Heart right ventricle (tissue), 16 donors: ENCODE data around the gene CYP46A1. TPM values are rescaled to one million over a fixed set of nuclear protein-coding genes. Genes with fewer than 3 reads are reported as not detected.
A peak's percentile ranks its signal among the peaks of the same experiment; 100 is the strongest.

Experiments
- ATAC-seq, 8 donors: fragments of 200-7000 bp; cut with Tn5 transposase; one replicate each; pipeline ENCODE4 v1.9.1; 2020; ENCODE audit warnings: mild to moderate bottlenecking in 8 of 8, moderate library complexity in 8 of 8, moderate number of reproducible peaks in 1 of 8
- DNase-seq, 2 donors: peaks; one replicate each; pipeline ENCODE4 v3.0.0-alpha.2; 2020
- H3K27ac ChIP-seq, 10 donors: fragments of 200-600 bp; sonication (generic) in 2 of 10; one replicate each; pipeline versions ENCODE4 v1.5.0 to v1.8.0; 2020 to 2022; ENCODE audit warnings: mild to moderate bottlenecking in 3 of 10
- H3K27me3 ChIP-seq, 7 donors: fragments of 200-600 bp; one replicate each; pipeline ENCODE4 v1.8.0; 2021 to 2022; ENCODE audit warnings: mild to moderate bottlenecking in 2 of 7
- H3K36me3 ChIP-seq, 9 donors: fragments of 200-600 bp; sonication (generic) in 1 of 9; one replicate each; pipeline versions ENCODE4 v1.5.0 to v1.8.0; 2020 to 2022; ENCODE audit warnings: mild to moderate bottlenecking in 2 of 9
- H3K4me1 ChIP-seq, 9 donors: fragments of 200-600 bp; sonication (generic) in 1 of 9; one replicate each; pipeline versions ENCODE4 v1.5.0 to v1.8.0; 2020 to 2022; ENCODE audit warnings: mild to moderate bottlenecking in 4 of 9
- H3K4me3 ChIP-seq, 10 donors: fragments of 200-600 bp; sonication (generic) in 2 of 10; one replicate each; pipeline versions ENCODE4 v1.5.0 to v1.8.0; 2020 to 2022; ENCODE audit warnings: mild to moderate bottlenecking in 7 of 10, moderate library complexity in 2 of 10
- H3K9me3 ChIP-seq, 11 donors: fragments of 200-600 bp in 10 of 11; sonication (generic) in 2 of 11; one replicate each; pipeline versions ENCODE4 v1.5.0 to v1.8.0; 2013 to 2022; ENCODE audit warnings: mild to moderate bottlenecking in 2 of 11, control low read depth in 1 of 11, moderate library complexity in 1 of 11
- CTCF ChIP-seq, 9 donors: fragments of 200-600 bp; sonication (generic) in 2 of 9; IDR thresholded peaks; one replicate each; pipeline versions ENCODE4 v1.5.0 to v1.8.0; 2021 to 2022; ENCODE audit warnings: antibody characterized with exemption in 9 of 9, mild to moderate bottlenecking in 5 of 9, moderate library complexity in 1 of 9
- WGBS, 2 donors: extraction: QIAGEN DNeasy Blood & Tissue Kit; methylation state at CpG; one replicate each; pipeline ENCODE4 v1.1.7; 2013; ENCODE audit warnings: inconsistent platforms in 1 of 2; 5-methylcytosine and 5-hydroxymethylcytosine counted together
- intact Hi-C, 10 donors: fragments of 100-400 bp; cut with DNase I; formaldehyde crosslinking; loops; one replicate each; pipeline versions ENCODE4 v1.11.1 to v1.14.2; 2022
- polyA plus RNA-seq, 2 donors: library from polyadenylated mRNA; stranded (reverse); fragments of 200-250 nt; gene quantifications; one replicate each; pipeline ENCODE4 v1.2.3, GENCODE V29; 2013
- total RNA-seq, 10 donors: library from RNA; stranded (reverse); fragmentation: NEBNext Ultra II Directional in 3 of 10; extraction: Animal tissue kit (Norgen Biotek cat#: 25700) in 3 of 10; gene quantifications; one replicate each; pipeline versions ENCODE4 v1.2.1 to v1.2.4, GENCODE V29; 2021 to 2023
- donor health status: Arrhythmogenic right ventricular cardiomyopathy.
- donor health status: ischemic (EF 13 %, LVEDD 7.1; RV severe dilation, severe dysfunction).
- donor health status: healthy with polysubstance abuse.
- donor health status: DM: no; HTN: yes; CAD: no.
- donor health status: DM: no; HTN: no; CAD: no.
- donor health status: ischemic (EF 25% LVEDD 6.9; RV normal size, moderate dysfunction).
- donor health status: ischemic (EF 25% LVEDD 5.7; RV mildly dilated, moderate dysfunction).
- donor health status: healthy.
- donor health status: DM: yes; HTN: yes; CAD: no.
- donor health status: Ischemic cardiomyopathy.
- donor health status: ischemic (EF 35%, LVEDD 5.7; RV mildly dilated, moderate dysfunction).
- donor health status: nonischemic (EF 11% LVEDD 7.7; RV severe dilation, severe dysfunction).
- donor health status: DM: yes; HTN: yes; CAD: no.
- donor health status: PGD.
- donor health status: ischemic (EF 29% LVEDD 5.4; RV normal size, mild dysfunction).
- donor health status: nonischemic (EF 23%, LVEDD 6.1; RV moderate dilation, normal function).

Gene CYP46A1
- total and polyA plus RNA-seq, 12 donors: 1.5 to 6.1 (median 3.5) TPM

DNA sequence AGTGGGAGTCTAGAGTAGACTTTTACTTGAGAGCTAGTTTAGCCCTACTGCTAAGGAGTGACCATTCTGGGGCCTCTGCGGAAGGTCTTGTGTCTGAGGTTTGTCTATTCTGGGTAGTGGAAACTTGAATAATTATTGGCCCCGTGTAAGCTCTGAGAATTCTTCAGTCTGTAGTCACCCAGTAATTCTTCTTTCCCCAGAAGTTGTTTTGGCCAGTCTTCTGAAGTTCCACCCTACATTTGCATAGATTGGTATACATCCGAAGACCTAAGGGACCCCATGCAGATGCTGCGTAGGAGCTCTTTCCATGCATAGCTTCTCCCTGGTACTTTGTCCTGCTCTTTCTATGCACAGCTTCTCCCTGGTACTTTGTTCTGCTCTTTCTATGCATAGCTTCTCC, 12.8 kb downstream of the CYP46A1 start:
- Histone ChIP-seq H3K4me3 (no peak overlapping the region), H3K9me3 (peaks cover 0 to 3% (median 0%) of the 10 kb centered on the region in 11 donors), H3K4me1 (peaks cover 0 to 10% (median 0%) of the 10 kb centered on the region in 9 donors), H3K36me3 (no peaks in the 10 kb centered on the region), H3K27ac (no peak overlapping the region), H3K27me3 (no peaks in the 10 kb centered on the region)
- DNase-seq (no peak), ATAC-seq (no peak)
- WGBS, 2 donors: 88 to 91% methylated on average over 4 of the region's 4 CpGs
- no peak for TF ChIP-seq CTCF (IDR thresholded peaks at IDR 0.05)
- intact Hi-C loops: no loop called here

GRCh38 chr14:99698236-99698635, 14.1 kb downstream of the CYP46A1 start:
- WGBS, 2 donors: 80 to 97% methylated on average over 6 of the region's 6 CpGs
- H3K4me3 ChIP-seq: no peak overlapping the region

DNA sequence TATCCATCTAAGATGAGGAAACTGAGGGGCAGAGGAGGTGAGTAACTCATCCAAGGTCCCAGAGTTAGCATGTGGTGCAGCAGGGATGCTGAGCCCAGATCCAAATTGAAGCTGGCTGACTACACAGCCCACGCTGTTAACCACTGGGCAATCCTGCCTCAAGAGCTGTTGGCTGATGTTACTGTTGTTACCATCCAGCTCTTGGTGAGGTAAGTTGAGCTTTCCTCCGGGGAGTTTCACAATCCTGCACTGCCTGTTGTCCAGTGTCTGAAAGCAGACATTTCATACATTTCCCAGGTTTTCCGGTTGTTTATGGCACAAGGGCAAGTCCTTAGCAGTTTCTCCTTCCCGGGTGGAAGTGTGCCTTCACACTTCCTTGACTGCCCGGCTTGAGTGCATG, 14.5 kb downstream of the CYP46A1 start:
- ATAC-seq: peak in 1 of 8 donors; percentile 22

More at GRCh38 chr14:99698236-99698635, 14.1 kb downstream of the CYP46A1 start:
- H3K36me3 ChIP-seq: peaks cover 0 to 5% (median 0%) of the 10 kb centered on the region in 9 donors
- TF ChIP-seq CTCF (IDR thresholded peaks at IDR 0.05): no peak
- intact Hi-C loops: no loop called here
- ATAC-seq (no peak), DNase-seq (no peak)
- H3K9me3 ChIP-seq: peaks cover 0 to 16% (median 4%) of the 10 kb centered on the region in 11 donors
- H3K27ac ChIP-seq: no peak overlapping the region
- no peaks in the 10 kb centered on the region for H3K27me3 ChIP-seq
- peaks cover 0 to 10% (median 0%) of the 10 kb centered on the region in 9 donors for H3K4me1 ChIP-seq

GRCh38 chr14:99699085-99699760, 15.1 kb downstream of the CYP46A1 start:
- WGBS, 2 donors: 77 to 80% methylated on average over 12 of the region's 12 CpGs
- no peak for ATAC-seq
- intact Hi-C loops: no loop called here

More for the DNA sequence above, 14.5 kb downstream of the CYP46A1 start:
- no peak overlapping the region for H3K4me3 ChIP-seq
- WGBS, 2 donors: 50 to 54% methylated on average over 5 of the region's 5 CpGs
- H3K27me3 ChIP-seq: no peaks in the 10 kb centered on the region
- peaks cover 0 to 7% (median 0%) of the 10 kb centered on the region in 9 donors for H3K36me3 ChIP-seq
- peaks cover 0 to 20% (median 8%) of the 10 kb centered on the region in 11 donors for H3K9me3 ChIP-seq
- H3K27ac ChIP-seq: no peak overlapping the region
- intact Hi-C loops: no loop called here
- H3K4me1 ChIP-seq: peaks cover 0 to 10% (median 0%) of the 10 kb centered on the region in 9 donors
- TF ChIP-seq CTCF (IDR thresholded peaks at IDR 0.05): no peak
- no peak for DNase-seq

More at GRCh38 chr14:99699085-99699760, 15.1 kb downstream of the CYP46A1 start:
- TF ChIP-seq CTCF (IDR thresholded peaks at IDR 0.05): no peak
- Histone ChIP-seq H3K4me1 (peaks cover 0 to 10% (median 0%) of the 10 kb centered on the region in 9 donors), H3K4me3 (no peak overlapping the region), H3K36me3 (peaks cover 0 to 7% (median 0%) of the 10 kb centered on the region in 9 donors), H3K27ac (no peak overlapping the region), H3K27me3 (no peaks in the 10 kb centered on the region), H3K9me3 (peaks cover 0 to 25% (median 8%) of the 10 kb centered on the region in 11 donors)
- no peak for DNase-seq
